GM21529 (cell line): ENCODE data around the gene FGF1.
"Not testable (repeated sequence)": the region's sequence is repeated elsewhere in the genome, so short reads cannot be mapped to it uniquely, and the experiment has no call there.

Experiments
- ATAC-seq: cut with Tn5 transposase; IDR thresholded peaks from one replicate; pipeline ENCODE4 v1.9.1; 2021; ENCODE audit not compliant: unreplicated experiment

Gene FGF1

GRCh38 chr5:142671266-142671665 is 14.6 kb downstream of the FGF1 start:
- no peak for ATAC-seq

- no peak for ATAC-seq
Observed at GRCh38 chr5:142670804-142671203, 15.1 kb downstream of the FGF1 start.

- ATAC-seq, result no peak
Observed at GRCh38 chr5:142669477-142669876, 16.4 kb downstream of the FGF1 start.

- no peak for ATAC-seq
Observed at GRCh38 chr5:142668336-142668735, 17.6 kb downstream of the FGF1 start.

- no peak for ATAC-seq
Observed at GRCh38 chr5:142667831-142668230, 18.1 kb downstream of the FGF1 start.

- ATAC-seq, result no peak
Observed at GRCh38 chr5:142664636-142665035, 21.3 kb downstream of the FGF1 start.

GRCh38 chr5:142664067-142664466 is 21.8 kb downstream of the FGF1 start:
- no peak for ATAC-seq

GRCh38 chr5:142663246-142663645 is 22.6 kb downstream of the FGF1 start:
- no peak for ATAC-seq

- no peak for ATAC-seq
Observed at GRCh38 chr5:142661957-142662356, 23.9 kb downstream of the FGF1 start.

GRCh38 chr5:142661143-142661542 is 24.7 kb downstream of the FGF1 start:
- ATAC-seq, result no peak

- ATAC-seq, result no peak
Observed at GRCh38 chr5:142660731-142661130, 25.2 kb downstream of the FGF1 start.

- ATAC-seq, result no peak
Observed at GRCh38 chr5:142660196-142660595, 25.7 kb downstream of the FGF1 start.

- no peak for ATAC-seq
Observed at GRCh38 chr5:142659405-142659804, 26.5 kb downstream of the FGF1 start.

- ATAC-seq, result no peak
Observed at GRCh38 chr5:142658278-142658677, 27.6 kb downstream of the FGF1 start.

- no peak for ATAC-seq
Observed at GRCh38 chr5:142657446-142657845, 28.4 kb downstream of the FGF1 start.

GRCh38 chr5:142655339-142656267 is 30.3 kb downstream of the FGF1 start:
- ATAC-seq, result peak; percentile 73

- no peak for ATAC-seq
Observed at GRCh38 chr5:142654578-142655058, 31.3 kb downstream of the FGF1 start.

- ATAC-seq, result no peak
Observed at GRCh38 chr5:142653321-142653720, 32.6 kb downstream of the FGF1 start.

- no peak for ATAC-seq
Observed at GRCh38 chr5:142652563-142652962, 33.3 kb downstream of the FGF1 start.

- no peak for ATAC-seq
Observed at GRCh38 chr5:142650881-142651280, 35.0 kb downstream of the FGF1 start.

GRCh38 chr5:142650060-142650459 is 35.8 kb downstream of the FGF1 start:
- ATAC-seq, result no peak

- ATAC-seq, result not testable (repeated sequence)
Observed at GRCh38 chr5:142648108-142648507, 37.8 kb downstream of the FGF1 start.

- no peak for ATAC-seq
Observed at GRCh38 chr5:142645456-142645855, 40.4 kb downstream of the FGF1 start.
